Hematopoietic multipotent progenitor cell treated with erythropoietin and hydrocortisone succinate and interleukin-3 and kit ligand, for 4 days (in vitro differentiated cells): Measurements from ENCODE around the gene IP6K3.

Experiments
- DNase-seq: peaks from one replicate; pipeline ENCODE4 v3.0.0-alpha.2; 2015

The IP6K3 gene

DNA sequence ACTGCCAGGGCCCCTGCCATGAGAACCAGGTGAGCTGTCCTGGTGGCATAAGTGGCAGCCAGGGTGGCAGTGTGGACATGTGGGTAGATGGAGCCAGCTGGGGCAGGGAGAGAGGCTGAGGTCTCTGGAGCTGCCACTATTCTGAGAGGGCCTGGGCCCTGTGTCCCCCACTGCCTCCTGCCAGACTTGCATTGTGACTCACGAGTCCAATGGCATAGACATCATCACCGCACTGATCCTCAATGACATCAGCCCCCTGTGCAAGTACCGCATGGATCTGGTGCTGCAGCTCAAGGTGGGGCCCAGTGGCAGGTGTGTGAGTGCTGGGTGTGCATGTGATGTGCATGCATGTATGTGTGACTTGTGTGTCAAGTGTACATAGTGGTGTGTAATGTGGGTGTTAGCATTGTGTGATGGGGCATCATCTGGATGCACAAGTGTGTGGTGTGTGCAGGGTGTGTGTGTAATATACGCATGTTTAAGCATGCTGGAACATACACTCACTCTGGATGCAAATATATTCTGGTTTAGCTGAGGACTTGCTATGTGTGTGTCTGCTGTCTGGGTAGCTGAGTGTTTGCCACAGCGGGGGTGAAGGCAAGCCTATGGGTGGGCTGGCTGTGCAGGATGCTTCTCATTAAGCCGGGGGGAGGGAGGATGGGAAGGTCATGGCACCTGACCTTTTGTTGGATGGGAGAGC lies 60.3 kb downstream of the IP6K3 start:
- DNase-seq: no peak

GRCh38 chr6:33685411-33686224 lies 61.1 kb downstream of the IP6K3 start:
- DNase-seq: no peak

- no peak for DNase-seq
Observed at GRCh38 chr6:33684983-33685382, 61.7 kb downstream of the IP6K3 start.

- DNase-seq: no peak
Observed at GRCh38 chr6:33684428-33684896, 62.2 kb downstream of the IP6K3 start.

DNA sequence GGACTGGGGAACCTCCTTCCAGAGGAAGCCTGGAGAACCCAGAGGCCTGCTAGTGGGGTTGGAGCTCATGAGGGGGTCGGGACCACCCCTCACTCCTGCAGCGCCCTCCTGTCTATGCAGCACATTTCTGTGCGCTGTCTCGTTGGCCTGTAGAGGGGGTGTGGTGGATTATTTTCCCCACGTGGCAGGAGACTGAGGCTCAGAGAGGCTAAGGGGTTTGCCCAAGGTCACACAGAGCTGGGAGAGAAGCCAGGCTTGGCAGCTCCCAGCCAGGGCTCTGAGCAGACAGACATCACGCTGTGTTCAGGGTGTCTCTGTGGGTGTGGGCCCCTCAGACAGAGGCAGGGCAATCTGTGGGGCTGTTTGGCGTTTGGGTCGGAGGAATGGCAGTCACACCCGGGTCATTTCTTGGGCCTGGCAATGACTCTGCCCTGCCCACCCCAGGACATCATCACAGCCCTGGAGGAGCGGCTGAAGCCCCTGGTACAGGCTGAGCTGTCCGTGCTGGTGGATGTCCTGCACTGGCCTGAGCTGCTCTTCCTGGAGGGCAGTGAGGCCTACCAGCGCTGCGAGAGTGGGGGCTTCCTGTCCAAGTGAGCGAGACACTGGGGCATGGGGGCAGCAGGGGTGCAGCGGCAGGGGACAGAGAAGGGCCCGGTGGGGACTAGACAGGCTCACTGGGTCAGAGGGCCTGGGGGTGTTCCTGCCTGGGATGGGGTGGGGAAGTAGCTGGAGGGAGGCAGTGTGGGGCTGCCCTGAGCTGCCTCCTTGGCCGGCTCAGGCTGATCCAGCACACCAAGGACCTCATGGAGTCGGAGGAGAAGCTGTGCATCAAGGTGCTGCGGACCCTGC lies 62.9 kb downstream of the IP6K3 start:
- DNase-seq: no peak

DNA sequence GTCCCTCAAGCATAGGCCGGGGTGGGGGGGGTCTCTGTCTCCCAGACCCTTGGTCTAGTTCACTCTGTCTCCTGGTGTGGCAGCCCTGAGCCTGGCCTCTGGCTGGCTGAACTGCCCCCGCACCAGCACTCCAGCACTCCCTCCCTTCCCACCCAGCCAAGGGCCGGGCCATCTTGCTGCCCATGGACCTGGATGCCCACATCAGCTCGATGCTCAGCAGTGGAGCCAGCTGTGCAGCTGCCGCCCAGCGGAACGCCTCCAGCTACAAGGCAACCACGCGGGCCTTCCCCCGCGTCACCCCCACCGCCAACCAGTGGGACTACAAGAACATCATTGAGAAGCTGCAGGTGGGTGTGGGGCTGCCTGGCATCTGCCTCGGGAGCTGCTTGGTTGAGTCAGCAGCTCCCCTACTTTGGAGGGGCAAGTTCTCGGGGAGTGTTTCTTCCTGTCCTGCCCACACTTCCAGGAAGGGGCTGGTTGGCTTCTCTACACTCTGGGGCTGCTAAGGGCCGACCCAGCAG lies 63.6 kb downstream of the IP6K3 start:
- DNase-seq: peak; percentile 17

DNA sequence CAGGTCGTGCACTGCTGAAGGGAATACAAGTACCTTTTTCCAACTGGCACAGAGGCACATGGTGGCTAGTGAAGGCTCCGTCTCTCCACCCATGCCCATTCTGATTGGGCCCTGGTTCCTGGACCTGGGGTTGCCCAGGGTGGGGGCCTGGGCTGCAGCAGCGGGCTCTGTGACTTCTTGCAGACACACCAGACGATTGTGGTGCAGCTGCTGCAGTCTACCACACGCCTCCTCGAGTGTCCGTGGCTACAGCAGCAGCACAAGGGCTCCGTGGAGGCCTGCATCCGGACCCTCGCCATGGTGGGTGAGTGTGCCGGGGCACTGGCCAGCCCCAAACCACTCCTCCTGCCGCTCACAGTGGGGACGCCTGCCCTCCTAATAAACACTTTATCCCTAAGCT lies 64.4 kb downstream of the IP6K3 start:
- DNase-seq: no peak

GRCh38 chr6:33679761-33680160 lies 66.9 kb downstream of the IP6K3 start:
- no peak for DNase-seq

GRCh38 chr6:33678932-33679490 lies 67.7 kb downstream of the IP6K3 start:
- no peak for DNase-seq

GRCh38 chr6:33678233-33678931 lies 68.3 kb downstream of the IP6K3 start:
- DNase-seq: no peak

- DNase-seq: no peak
Observed at GRCh38 chr6:33677689-33678088, 69.0 kb downstream of the IP6K3 start.

DNA sequence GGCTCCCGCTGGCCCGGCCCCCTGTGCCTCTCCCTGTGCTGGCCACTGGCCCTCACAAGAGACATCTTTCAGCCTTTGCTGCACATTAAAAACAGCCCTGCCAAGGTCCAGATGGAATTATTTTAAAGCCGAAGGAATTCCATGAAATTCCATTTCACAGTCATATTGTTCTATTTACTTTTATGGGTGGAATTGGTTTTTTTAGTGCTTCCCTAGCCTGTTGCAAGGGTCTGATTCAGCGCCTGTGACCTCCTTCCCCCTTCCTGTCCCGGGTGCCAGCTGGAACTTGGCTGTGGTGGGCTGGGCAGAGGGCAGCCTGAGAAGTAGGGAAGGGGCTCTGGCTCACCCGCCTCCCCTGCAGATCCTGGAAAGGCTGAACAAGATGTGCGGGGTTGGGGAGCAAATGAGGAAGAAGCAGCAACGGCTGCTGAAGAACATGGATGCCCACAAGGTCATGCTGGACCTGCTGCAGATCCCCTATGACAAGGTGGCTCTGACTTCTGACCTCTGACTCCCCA lies 69.5 kb downstream of the IP6K3 start:
- DNase-seq: no peak

- no peak for DNase-seq
Observed at GRCh38 chr6:33676416-33677142, 70.1 kb downstream of the IP6K3 start.

- no peak for DNase-seq
Observed at GRCh38 chr6:33675968-33676367, 70.7 kb downstream of the IP6K3 start.

GRCh38 chr6:33673851-33674250 lies 72.9 kb downstream of the IP6K3 start:
- no peak for DNase-seq

DNA sequence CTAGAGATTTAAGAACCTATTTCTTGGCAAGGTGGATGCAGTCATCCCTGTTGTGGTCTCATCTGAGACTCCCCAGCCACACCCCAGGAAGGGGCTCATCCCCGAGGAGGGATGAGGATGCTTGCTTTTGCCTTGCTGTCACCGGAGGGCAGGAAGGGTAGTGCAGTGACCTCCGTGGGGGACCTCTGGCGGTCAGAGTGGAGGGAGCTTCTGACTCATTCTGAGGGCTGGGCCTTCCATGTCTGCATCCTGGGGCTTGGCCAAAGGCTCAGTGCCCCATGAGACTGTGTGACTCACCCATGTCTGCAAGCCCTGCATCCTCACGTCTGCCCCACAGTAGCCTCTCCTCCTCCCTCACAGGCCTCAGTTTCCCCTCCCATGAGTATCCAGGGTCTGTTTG lies 73.9 kb downstream of the IP6K3 start:
- DNase-seq: peak; percentile 72

GRCh38 chr6:33671744-33672072 lies 75.0 kb downstream of the IP6K3 start:
- no peak for DNase-seq
